ENCODE data around the gene FTH1. TPM values are rescaled to one million over a fixed set of nuclear protein-coding genes. Genes with fewer than 3 reads are reported as not detected.

Gene FTH1
- total and polyA plus RNA-seq, 2 of the 13 experiments (the other 11 are each of a cell fraction or from before 2014, with no cell fraction given): 607 to 760 TPM

DNA sequence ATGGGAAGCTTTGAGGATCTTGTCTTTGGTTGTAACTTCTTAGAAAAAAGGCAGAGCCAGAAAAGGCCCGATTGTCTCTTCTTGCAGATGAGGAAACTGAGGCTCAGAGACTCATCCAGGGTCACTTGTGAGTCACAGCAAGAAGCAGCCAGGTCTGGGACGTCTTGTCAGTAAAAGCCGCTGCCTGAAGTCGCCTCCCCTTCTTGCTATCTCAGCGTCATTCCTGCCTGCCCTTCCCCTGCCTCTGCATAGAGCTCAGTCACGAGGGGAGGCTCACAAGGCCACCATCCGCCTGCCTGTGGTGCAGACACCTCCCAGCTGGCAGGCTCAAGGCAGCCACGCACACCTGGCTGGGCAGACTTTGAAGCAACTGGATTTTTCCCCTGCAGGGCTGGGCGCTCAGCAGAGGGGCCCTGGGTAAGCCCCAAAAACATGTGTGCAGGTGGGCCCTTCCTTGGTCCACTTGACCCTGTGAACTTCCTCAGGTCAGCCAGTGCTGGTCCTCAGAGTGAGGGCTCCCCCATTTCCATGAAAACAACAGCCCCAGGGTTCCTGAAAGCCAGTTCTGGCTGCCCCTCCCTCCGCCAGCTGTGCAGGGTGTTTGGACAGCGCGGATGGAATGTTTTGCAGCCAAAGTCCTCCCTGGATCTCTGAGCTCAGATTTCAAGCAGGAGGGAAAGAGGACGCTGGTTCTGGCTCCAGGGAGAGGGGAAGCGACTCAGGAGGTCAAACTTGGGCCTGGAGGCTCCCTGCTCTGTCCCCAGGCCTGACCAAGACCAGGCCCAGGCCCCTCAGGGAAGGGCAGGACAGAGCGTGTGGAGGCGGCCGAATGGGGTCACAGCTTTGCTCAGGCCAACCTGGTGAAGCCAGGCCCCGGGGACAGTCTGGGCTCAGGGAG, 44.0 kb downstream of the FTH1 start (continued):
- TF ChIP-seq, protein P1, sequence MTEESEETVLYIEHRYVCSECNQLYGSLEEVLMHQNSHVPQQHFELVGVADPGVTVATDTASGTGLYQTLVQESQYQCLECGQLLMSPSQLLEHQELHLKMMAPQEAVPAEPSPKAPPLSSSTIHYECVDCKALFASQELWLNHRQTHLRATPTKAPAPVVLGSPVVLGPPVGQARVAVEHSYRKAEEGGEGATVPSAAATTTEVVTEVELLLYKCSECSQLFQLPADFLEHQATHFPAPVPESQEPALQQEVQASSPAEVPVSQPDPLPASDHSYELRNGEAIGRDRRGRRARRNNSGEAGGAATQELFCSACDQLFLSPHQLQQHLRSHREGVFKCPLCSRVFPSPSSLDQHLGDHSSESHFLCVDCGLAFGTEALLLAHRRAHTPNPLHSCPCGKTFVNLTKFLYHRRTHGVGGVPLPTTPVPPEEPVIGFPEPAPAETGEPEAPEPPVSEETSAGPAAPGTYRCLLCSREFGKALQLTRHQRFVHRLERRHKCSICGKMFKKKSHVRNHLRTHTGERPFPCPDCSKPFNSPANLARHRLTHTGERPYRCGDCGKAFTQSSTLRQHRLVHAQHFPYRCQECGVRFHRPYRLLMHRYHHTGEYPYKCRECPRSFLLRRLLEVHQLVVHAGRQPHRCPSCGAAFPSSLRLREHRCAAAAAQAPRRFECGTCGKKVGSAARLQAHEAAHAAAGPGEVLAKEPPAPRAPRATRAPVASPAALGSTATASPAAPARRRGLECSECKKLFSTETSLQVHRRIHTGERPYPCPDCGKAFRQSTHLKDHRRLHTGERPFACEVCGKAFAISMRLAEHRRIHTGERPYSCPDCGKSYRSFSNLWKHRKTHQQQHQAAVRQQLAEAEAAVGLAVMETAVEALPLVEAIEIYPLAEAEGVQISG (CRISPR knock-in tag; IDR thresholded peaks at IDR 0.05): peak; percentile 65
- TF ChIP-seq ZNF768 (CRISPR knock-in tag; IDR thresholded peaks at IDR 0.05): no peak
- TF ChIP-seq ZNF556 (CRISPR knock-in tag; IDR thresholded peaks at IDR 0.05; ENCODE audit: borderline replicate concordance): peak; percentile 74; the same call in 1 of the 2 replicates
- TF ChIP-seq SNRNP70 (IDR thresholded peaks at IDR 0.05; ENCODE audit: low read depth, low read length): no peak
- peak; percentile 55; the same call in 1 of the 2 replicates for TF ChIP-seq POLR2AphosphoS5 (IDR thresholded peaks at IDR 0.05; ENCODE audit: low read depth, low read length)
- peak; percentile 88; the same call in 1 of the 2 replicates for TF ChIP-seq ZNF782 (CRISPR knock-in tag; IDR thresholded peaks at IDR 0.05; ENCODE audit: borderline replicate concordance)
- TF ChIP-seq, protein P2, sequence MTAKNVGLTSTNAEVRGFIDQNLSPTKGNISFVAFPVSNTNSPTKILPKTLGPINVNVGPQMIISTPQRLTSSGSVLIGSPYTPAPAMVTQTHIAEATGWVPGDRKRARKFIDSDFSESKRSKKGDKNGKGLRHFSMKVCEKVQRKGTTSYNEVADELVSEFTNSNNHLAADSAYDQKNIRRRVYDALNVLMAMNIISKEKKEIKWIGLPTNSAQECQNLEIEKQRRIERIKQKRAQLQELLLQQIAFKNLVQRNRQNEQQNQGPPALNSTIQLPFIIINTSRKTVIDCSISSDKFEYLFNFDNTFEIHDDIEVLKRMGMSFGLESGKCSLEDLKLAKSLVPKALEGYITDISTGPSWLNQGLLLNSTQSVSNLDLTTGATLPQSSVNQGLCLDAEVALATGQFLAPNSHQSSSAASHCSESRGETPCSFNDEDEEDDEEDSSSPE (CRISPR knock-in tag; IDR thresholded peaks at IDR 0.05): peak; percentile 20; the same call in 1 of the 2 replicates
- no peak for TF ChIP-seq ZNF577 (CRISPR knock-in tag; IDR thresholded peaks at IDR 0.05; ENCODE audit: borderline replicate concordance, low read depth)
- TF ChIP-seq MXD1 (CRISPR knock-in tag; IDR thresholded peaks at IDR 0.05): 0 out of 2 replicates have a peak, but pooled peaks have one; percentile 59
- peak in 1 of 2 experiments; percentile 59; a peak in 1 of 4 replicates for TF ChIP-seq EP300 (IDR thresholded peaks at IDR 0.05; ENCODE audit: low read depth in 2 of 2, low read length in 2 of 2)
- TF ChIP-seq EP300 (CRISPR knock-in tag; IDR thresholded peaks at IDR 0.05; ENCODE audit: borderline replicate concordance): peak; percentile 8; the same call in 1 of the 2 replicates
- 0 out of 2 replicates have a peak, but pooled peaks have one; percentile 48 for TF ChIP-seq ZNF619 (CRISPR knock-in tag; IDR thresholded peaks at IDR 0.05)
- TF ChIP-seq SIX4 (CRISPR knock-in tag; IDR thresholded peaks at IDR 0.05): peak; percentile 96
- TF ChIP-seq CREM (IDR thresholded peaks at IDR 0.05): peak; percentile 46; the same call in 1 of the 2 replicates
- no peak for TF ChIP-seq CREM (CRISPR knock-in tag; IDR thresholded peaks at IDR 0.05)
- TF ChIP-seq KDM3A (CRISPR knock-in tag; IDR thresholded peaks at IDR 0.05; ENCODE audit: low read depth): peak; percentile 47; the same call in 1 of the 2 replicates
- no peak for TF ChIP-seq RFX1 (IDR thresholded peaks at IDR 0.05)
- peak; percentile 92 for TF ChIP-seq SP5 (CRISPR knock-in tag; IDR thresholded peaks at IDR 0.05; ENCODE audit: borderline replicate concordance, low read depth)
- peak; percentile 82 for TF ChIP-seq TBX2 (CRISPR knock-in tag; IDR thresholded peaks at IDR 0.05; ENCODE audit: borderline replicate concordance)
- peak; percentile 84; the same call in 1 of the 2 replicates for TF ChIP-seq ZNF710 (CRISPR knock-in tag; IDR thresholded peaks at IDR 0.05; ENCODE audit: borderline replicate concordance)
- TF ChIP-seq PLSCR1 (CRISPR knock-in tag; IDR thresholded peaks at IDR 0.05; ENCODE audit: borderline replicate concordance): no peak

Measured in HepG2 (cell line).